H1 (cell line): Measurements from ENCODE around the gene P3H2. TPM values are rescaled to one million over a fixed set of nuclear protein-coding genes. Genes with fewer than 3 reads are reported as not detected.

Experiments
- CTCF ChIA-PET: fragments of 300-600 bp; sonication (Branson Sonifier 250); formaldehyde crosslinking; loops from one replicate; lab custom pipeline; 2021; ENCODE audit not compliant: partially characterized antibody; lab: Charles Lee
- POLR2A ChIA-PET: fragments of 300-600 bp; sonication (Branson Sonifier 250); formaldehyde crosslinking; loops from one replicate; lab custom pipeline; 2021; ENCODE audit warnings: inconsistent platforms; ENCODE audit not compliant: partially characterized antibody; lab: Charles Lee
- DNase-seq, 2 experiments: peaks; one replicate each; pipeline versions ENCODE4 v3.0.0 to v3.0.0-alpha.2; 2010 to 2022; ENCODE audit warnings: low spot score in 2 of 2, low read depth in 1 of 2, mixed read lengths in 1 of 2
- FAIRE-seq: peaks from 2 replicates; lab custom pipeline; 2011; peaks lifted over from hg19 to GRCh38; lab: Jason Lieb, UNC
- H2AFZ ChIP-seq: 2 replicates; pipeline ENCODE4 v1.8.1; 2012; ENCODE audit warnings: low read length, inconsistent platforms
- H2AK5ac ChIP-seq: 2 replicates; pipeline ENCODE4 v1.6.1; 2013; ENCODE audit warnings: low read depth, low read length
- H2BK120ac ChIP-seq: replicated peaks from 2 replicates; pipeline ENCODE3; 2013; ENCODE audit warnings: low read depth, low read length, inconsistent platforms
- H2BK12ac ChIP-seq: 2 replicates; pipeline ENCODE4 v1.6.1; 2013; ENCODE audit warnings: low read depth, low read length
- H2BK15ac ChIP-seq: 2 replicates; pipeline ENCODE4 v1.6.1; 2013; ENCODE audit warnings: low read length
- H2BK20ac ChIP-seq: 2 replicates; pipeline ENCODE4 v1.6.1; 2013; ENCODE audit warnings: low read length
- H2BK5ac ChIP-seq: 2 replicates; pipeline ENCODE4 v1.6.1; 2013; ENCODE audit warnings: low read depth, low read length
- H3K14ac ChIP-seq: 2 replicates; pipeline ENCODE4 v1.6.1; 2013; ENCODE audit warnings: inconsistent platforms; ENCODE audit not compliant: insufficient read length
- H3K18ac ChIP-seq: 2 replicates; pipeline ENCODE4 v1.6.1; 2013; ENCODE audit warnings: low read length; ENCODE audit errors: extremely low read depth
- H3K23ac ChIP-seq: 2 replicates; pipeline ENCODE4 v1.6.1; 2013; ENCODE audit warnings: inconsistent platforms; ENCODE audit not compliant: insufficient read length
- H3K23me2 ChIP-seq: 2 replicates; pipeline ENCODE4 v1.6.1; 2013; ENCODE audit warnings: low read depth, low read length
- H3K27ac ChIP-seq: 2 replicates; pipeline ENCODE4 v1.6.1; 2011; ENCODE audit warnings: low read depth, low read length, inconsistent platforms
- H3K27me3 ChIP-seq, 4 experiments: replicated peaks in 1 of 4; 1 replicate in 1 of 4; 2 replicates in 3 of 4; pipeline versions ENCODE4 v1.6.1 to v1.8.1; 2011 to 2013; ENCODE audit warnings: low read length in 3 of 4, mild to moderate bottlenecking in 3 of 4, inconsistent platforms in 2 of 4, mixed read lengths in 2 of 4, moderate library complexity in 1 of 4; ENCODE audit not compliant: control insufficient read depth in 3 of 4, insufficient read depth in 3 of 4; ENCODE audit errors: extremely low read depth in 1 of 4
- H3K36me3 ChIP-seq, 4 experiments: 2 replicates each; pipeline versions ENCODE4 v1.6.1 to v1.8.1; 2011 to 2013; ENCODE audit warnings: mild to moderate bottlenecking in 4 of 4, low read length in 3 of 4, moderate library complexity in 2 of 4, control low read depth in 1 of 4, inconsistent platforms in 1 of 4; ENCODE audit not compliant: insufficient read depth in 4 of 4, control insufficient read depth in 2 of 4
- H3K4ac ChIP-seq: replicated peaks from 2 replicates; pipeline ENCODE3; 2013; ENCODE audit warnings: low read length, low read depth, mixed read lengths, inconsistent platforms; ENCODE audit not compliant: insufficient read length
- H3K4me1 ChIP-seq, 4 experiments: replicated peaks in 1 of 4; 1 replicate in 1 of 4; 2 replicates in 3 of 4; pipeline versions ENCODE4 v1.6.1 to v1.8.1; 2011 to 2013; ENCODE audit warnings: low read length in 3 of 4, inconsistent platforms in 2 of 4, mixed read lengths in 1 of 4; ENCODE audit not compliant: insufficient read depth in 4 of 4, control insufficient read depth in 3 of 4
- H3K4me2 ChIP-seq, 2 experiments: 2 replicates each; pipeline versions ENCODE4 v1.6.1 to v1.8.1; 2011 to 2013; ENCODE audit warnings: low read depth in 2 of 2, low read length in 2 of 2, control low read depth in 1 of 2, inconsistent platforms in 1 of 2, mild to moderate bottlenecking in 1 of 2; ENCODE audit not compliant: insufficient read depth in 1 of 2
- H3K4me3 ChIP-seq, 4 experiments: fragments of 200-600, 300-600 bp in 1 of 4; sonication (generic), shearing (Covaris generic), sonication (Bioruptor Twin) in 1 of 4; 2 replicates each; pipeline versions ENCODE4 v1.5.1 to v1.8.1; 2011 to 2016; ENCODE audit warnings: low read length in 4 of 4, low read depth in 3 of 4, control low read depth in 2 of 4, inconsistent platforms in 2 of 4, mild to moderate bottlenecking in 2 of 4, mixed read lengths in 1 of 4, moderate library complexity in 1 of 4; ENCODE audit not compliant: insufficient read depth in 2 of 4; ENCODE audit errors: extremely low read depth in 1 of 4
- H3K56ac ChIP-seq: replicated peaks from 2 replicates; pipeline ENCODE3; 2013; ENCODE audit warnings: low read depth, mild to moderate bottlenecking, mixed read lengths, low read length, inconsistent platforms; ENCODE audit not compliant: insufficient read length
- H3K79me1 ChIP-seq: 2 replicates; pipeline ENCODE4 v1.6.1; 2013; ENCODE audit warnings: low read depth, low read length, control low read depth
- H3K79me2 ChIP-seq, 2 experiments: 2 replicates each; pipeline versions ENCODE4 v1.6.1 to v1.8.1; 2012 to 2013; ENCODE audit warnings: low read length in 2 of 2, mild to moderate bottlenecking in 2 of 2, inconsistent platforms in 1 of 2; ENCODE audit not compliant: insufficient read depth in 2 of 2, control insufficient read depth in 1 of 2
- H3K9ac ChIP-seq, 4 experiments: replicated peaks in 1 of 4; 1 replicate in 1 of 4; 2 replicates in 3 of 4; pipeline versions ENCODE4 v1.6.1 to v1.8.1; 2011 to 2013; ENCODE audit warnings: low read depth in 3 of 4, low read length in 3 of 4, control low read depth in 2 of 4, mild to moderate bottlenecking in 2 of 4, moderate library complexity in 2 of 4, inconsistent platforms in 1 of 4; ENCODE audit errors: extremely low read depth in 1 of 4
- H3K9me3 ChIP-seq, 2 experiments: 2 replicates each; pipeline versions ENCODE4 v1.6.1 to v1.8.1; 2012 to 2013; ENCODE audit warnings: mild to moderate bottlenecking in 2 of 2, moderate library complexity in 2 of 2, control low read depth in 1 of 2, inconsistent platforms in 1 of 2, low read depth in 1 of 2, low read length in 1 of 2, mixed read lengths in 1 of 2; ENCODE audit not compliant: insufficient read depth in 2 of 2
- H4K20me1 ChIP-seq, 2 experiments: replicated peaks in 1 of 2; 2 replicates each; pipeline versions ENCODE3 to v1.8.1; 2011 to 2013; ENCODE audit warnings: inconsistent platforms in 2 of 2, low read length in 2 of 2, mild to moderate bottlenecking in 1 of 2; ENCODE audit not compliant: insufficient read depth in 2 of 2, control insufficient read depth in 1 of 2
- H4K5ac ChIP-seq: 2 replicates; pipeline ENCODE4 v1.6.1; 2013; ENCODE audit warnings: low read length, low read depth, mixed read lengths, inconsistent platforms; ENCODE audit not compliant: insufficient read length
- H4K8ac ChIP-seq: 2 replicates; pipeline ENCODE4 v1.8.0; 2013; ENCODE audit warnings: mild to moderate bottlenecking, moderate library complexity, low read length, inconsistent platforms; ENCODE audit not compliant: insufficient read depth; ENCODE audit errors: extremely low read depth
- H4K91ac ChIP-seq: replicated peaks from 2 replicates; pipeline ENCODE3; 2013; ENCODE audit warnings: low read length, mixed read lengths, inconsistent platforms; ENCODE audit not compliant: insufficient read length
- ASH2L ChIP-seq: fragments of 200-600, 300-600 bp; sonication (generic); IDR thresholded peaks from one replicate; pipeline ENCODE4 v1.7.1; 2017; ENCODE audit warnings: low read length
- EGR1 ChIP-seq: IDR thresholded peaks from 2 replicates; pipeline ENCODE4 v1.6.1; 2011; ENCODE audit warnings: low read depth, low read length, borderline replicate concordance
- EP300 ChIP-seq, 2 experiments: IDR thresholded peaks; 1 replicate in 1 of 2; 2 replicates in 1 of 2; pipeline ENCODE4 v1.6.1; 2011 to 2012; ENCODE audit warnings: low read depth in 2 of 2, low read length in 2 of 2, mild to moderate bottlenecking in 2 of 2, borderline replicate concordance in 1 of 2, inconsistent platforms in 1 of 2, moderate library complexity in 1 of 2
- KDM5A ChIP-seq: fragments of 200-600 bp; IDR thresholded peaks from 2 replicates; pipeline ENCODE4 v1.7.1; 2012; ENCODE audit warnings: mild to moderate bottlenecking, low read length, inconsistent platforms, mixed read lengths
- MAFK ChIP-seq: IDR thresholded peaks from 2 replicates; pipeline ENCODE4 v1.6.1; 2012; ENCODE audit warnings: low read depth, mild to moderate bottlenecking, improper control_type of control experiment, low read length
- PHF8 ChIP-seq: fragments of 200-600 bp; sonication (generic); conservative IDR thresholded peaks from 2 replicates; pipeline ENCODE4 v1.7.1; 2012; ENCODE audit warnings: low read depth, mild to moderate bottlenecking, inconsistent platforms, low read length, moderate library complexity
- POLR2A ChIP-seq, 2 experiments: IDR thresholded peaks; 1 replicate in 1 of 2; 2 replicates in 1 of 2; pipeline ENCODE4 v1.6.1; 2011; ENCODE audit warnings: low read depth in 2 of 2, low read length in 2 of 2, mild to moderate bottlenecking in 2 of 2; ENCODE audit errors: control extremely low read depth in 1 of 2
- POU5F1 ChIP-seq: IDR thresholded peaks from 2 replicates; pipeline ENCODE4 v1.6.1; 2011; ENCODE audit warnings: low read depth, mild to moderate bottlenecking, low read length, moderate library complexity
- RNF2 ChIP-seq: fragments of 200-900, 300-1000 bp; sonication (generic); IDR thresholded peaks from 2 replicates; pipeline ENCODE4 v1.7.1; 2016; ENCODE audit warnings: borderline replicate concordance, low read depth, mild to moderate bottlenecking, antibody characterized with exemption, low read length; ENCODE audit not compliant: poor library complexity, severe bottlenecking; ENCODE audit errors: missing control alignments
- SAP30 ChIP-seq: fragments of 300-600 bp; sonication (generic); IDR thresholded peaks from 2 replicates; pipeline ENCODE4 v1.7.1; 2012; ENCODE audit warnings: low read length, moderate library complexity, mild to moderate bottlenecking, inconsistent platforms; ENCODE audit not compliant: insufficient read depth, insufficient replicate concordance
- SIRT6 ChIP-seq: IDR thresholded peaks from one replicate; pipeline ENCODE4 v1.7.1; 2012; ENCODE audit warnings: low read length, inconsistent platforms
- SUZ12 ChIP-seq: fragments of 200-600 bp; sonication (generic); IDR thresholded peaks from 2 replicates; pipeline ENCODE4 v1.6.1; 2012; ENCODE audit warnings: mild to moderate bottlenecking, inconsistent platforms, low read length, moderate library complexity, mixed read lengths
- ZNF274 ChIP-seq: IDR thresholded peaks from 2 replicates; pipeline ENCODE4 v1.7.0; 2012; ENCODE audit warnings: low read length, borderline replicate concordance; ENCODE audit errors: extremely low read depth
- WGBS, 2 experiments: shearing (Covaris generic) in 1 of 2; methylation state at CpG; one replicate each; pipeline versions ENCODE4 v1.1.6 to v1.1.7; 2013 to 2015; ENCODE audit warnings: low lambda C conversion rate in 2 of 2, mixed read lengths in 2 of 2, inconsistent platforms in 1 of 2, low coverage in 1 of 2, missing lambda C conversion rate in 1 of 2; ENCODE audit not compliant: insufficient replicate concordance in 2 of 2, insufficient coverage in 1 of 2, insufficient read length in 1 of 2; ENCODE audit errors: extremely low coverage in 1 of 2, missing lambda C conversion rate in 1 of 2; 5-methylcytosine and 5-hydroxymethylcytosine counted together
- polyA plus RNA-seq, 7 experiments: library from polyadenylated mRNA; depleted of rRNA in 3 of 7; stranded (reverse) in 5 of 7; unstranded in 2 of 7; fragments of >200 nt in 5 of 7; fragments of 200-250 nt in 2 of 7; gene quantifications; 1 replicate in 5 of 7; 2 replicates in 1 of 7; 4 replicates in 1 of 7; pipeline versions ENCODE4 v1.2.1 to v1.2.3, GENCODE V29; 2011 to 2013; ENCODE audit warnings: missing spikeins in 2 of 7, mixed read lengths in 2 of 7
- total RNA-seq: library from RNA; stranded (reverse); fragmentation: NEBNext Ultra II Directional; extraction: Animal tissue kit (Norgen Biotek cat#: 25700); gene quantifications from 2 replicates; pipeline ENCODE4 v1.2.1, GENCODE V29; 2021
- TF ChIP-seq, protein P1 (sequence below): IDR thresholded peaks from 2 replicates; pipeline ENCODE4 v1.6.1; 2011; ENCODE audit warnings: low read length, improper control_type of control experiment

P3H2 gene
- total and polyA plus RNA-seq, 2 of the 8 experiments (the other 6 are each of a cell fraction or from before 2014, with no cell fraction given) = 40.5 to 60.4 TPM

DNA sequence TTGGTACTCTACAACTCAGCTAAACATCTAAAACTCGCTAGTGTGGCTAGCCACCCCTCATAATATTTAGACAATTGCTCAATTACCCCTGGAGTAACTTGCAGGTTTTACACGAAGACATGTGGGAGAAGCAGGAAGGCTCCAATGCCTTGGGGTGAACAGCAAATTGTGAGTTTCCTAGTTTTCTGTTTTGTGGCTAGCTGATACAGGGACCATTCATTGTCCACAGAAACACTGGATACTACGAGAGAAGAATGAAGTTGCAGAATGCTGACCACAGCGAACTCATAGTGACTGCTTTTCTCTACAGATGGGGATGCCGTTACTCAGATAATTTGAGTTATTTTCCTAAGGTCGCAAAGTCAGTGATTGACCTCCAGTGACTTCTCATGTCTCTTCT is 212.9 kb downstream of the P3H2 start:
- H2BK5ac ChIP-seq = no peak overlapping the region
- WGBS, 2 experiments = 88% methylated on average over 6 of the region's 6 CpGs; no CpG with 5 or more reads in 1 of the 2 experiments
- no peak overlapping the region for H2AK5ac ChIP-seq
- H3K23me2 ChIP-seq = no peaks in the 10 kb centered on the region
- no peak overlapping the region for H3K4me3 ChIP-seq
- no peak overlapping the region for H2BK120ac ChIP-seq
- DNase-seq = no peak
- H3K23ac ChIP-seq = no peak overlapping the region
- no peak overlapping the region for H3K4ac ChIP-seq
- H3K4me2 ChIP-seq = no peak overlapping the region
- ChIA-PET POLR2A (no interaction called here), CTCF (interaction anchor here (1.0 kb wide), 1 partner anchor 256 kb away, joined by 3 read pairs; no protein-coding TSS in a partner anchor)
- no peak overlapping the region for H4K8ac ChIP-seq
- H3K9ac ChIP-seq = no peak overlapping the region
- no peak overlapping the region for H3K27ac ChIP-seq
- H3K56ac ChIP-seq = no peak overlapping the region
- H3K27me3 ChIP-seq = no peaks in the 10 kb centered on the region
- FAIRE-seq = no peak
- no peaks in the 10 kb centered on the region for H4K20me1 ChIP-seq
- no peaks in the 10 kb centered on the region for H3K9me3 ChIP-seq
- no peaks in the 10 kb centered on the region for H3K79me1 ChIP-seq
- no peak overlapping the region for H3K18ac ChIP-seq
- no peak overlapping the region for H2BK15ac ChIP-seq
- no peaks in the 10 kb centered on the region for H3K4me1 ChIP-seq
- no peaks in the 10 kb centered on the region for H3K36me3 ChIP-seq
- H2BK20ac ChIP-seq = no peak overlapping the region
- no peak overlapping the region for H4K5ac ChIP-seq
- no peak overlapping the region for H2AFZ ChIP-seq
- H4K91ac ChIP-seq = no peak overlapping the region
- H2BK12ac ChIP-seq = no peak overlapping the region
- H3K79me2 ChIP-seq = no peaks in the 10 kb centered on the region
- no peak overlapping the region for H3K14ac ChIP-seq
- no peak for TF ChIP-seq EGR1
- no peak for TF ChIP-seq SAP30
- TF ChIP-seq RNF2 = no peak
- TF ChIP-seq EP300 (IDR thresholded peaks at IDR 0.05; ENCODE audit: borderline replicate concordance in 1 of 2, low read depth in 2 of 2, low read length in 2 of 2) = no peak
- no peak for TF ChIP-seq MAFK
- no peak for TF ChIP-seq POLR2A (IDR thresholded peaks at IDR 0.05; ENCODE audit: control extremely low read depth in 1 of 2, low read depth in 2 of 2, low read length in 2 of 2)
- TF ChIP-seq, protein P1, sequence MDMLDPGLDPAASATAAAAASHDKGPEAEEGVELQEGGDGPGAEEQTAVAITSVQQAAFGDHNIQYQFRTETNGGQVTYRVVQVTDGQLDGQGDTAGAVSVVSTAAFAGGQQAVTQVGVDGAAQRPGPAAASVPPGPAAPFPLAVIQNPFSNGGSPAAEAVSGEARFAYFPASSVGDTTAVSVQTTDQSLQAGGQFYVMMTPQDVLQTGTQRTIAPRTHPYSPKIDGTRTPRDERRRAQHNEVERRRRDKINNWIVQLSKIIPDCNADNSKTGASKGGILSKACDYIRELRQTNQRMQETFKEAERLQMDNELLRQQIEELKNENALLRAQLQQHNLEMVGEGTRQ = no peak
- no peak for TF ChIP-seq SUZ12
- no peak for TF ChIP-seq PHF8
- no peak for TF ChIP-seq KDM5A
- no peak for TF ChIP-seq POU5F1
- no peak for TF ChIP-seq SIRT6
- TF ChIP-seq ZNF274 = no peak
- no peak for TF ChIP-seq ASH2L
